GM19372 (cell line): Measurements from ENCODE around the gene CLSTN2.

Source experiments
- ATAC-seq: cut with Tn5 transposase; IDR thresholded peaks from one replicate; pipeline ENCODE4 v1.9.1; 2021; ENCODE audit warnings: mild to moderate bottlenecking, low read depth, moderate library complexity; ENCODE audit not compliant: unreplicated experiment

Gene CLSTN2

DNA sequence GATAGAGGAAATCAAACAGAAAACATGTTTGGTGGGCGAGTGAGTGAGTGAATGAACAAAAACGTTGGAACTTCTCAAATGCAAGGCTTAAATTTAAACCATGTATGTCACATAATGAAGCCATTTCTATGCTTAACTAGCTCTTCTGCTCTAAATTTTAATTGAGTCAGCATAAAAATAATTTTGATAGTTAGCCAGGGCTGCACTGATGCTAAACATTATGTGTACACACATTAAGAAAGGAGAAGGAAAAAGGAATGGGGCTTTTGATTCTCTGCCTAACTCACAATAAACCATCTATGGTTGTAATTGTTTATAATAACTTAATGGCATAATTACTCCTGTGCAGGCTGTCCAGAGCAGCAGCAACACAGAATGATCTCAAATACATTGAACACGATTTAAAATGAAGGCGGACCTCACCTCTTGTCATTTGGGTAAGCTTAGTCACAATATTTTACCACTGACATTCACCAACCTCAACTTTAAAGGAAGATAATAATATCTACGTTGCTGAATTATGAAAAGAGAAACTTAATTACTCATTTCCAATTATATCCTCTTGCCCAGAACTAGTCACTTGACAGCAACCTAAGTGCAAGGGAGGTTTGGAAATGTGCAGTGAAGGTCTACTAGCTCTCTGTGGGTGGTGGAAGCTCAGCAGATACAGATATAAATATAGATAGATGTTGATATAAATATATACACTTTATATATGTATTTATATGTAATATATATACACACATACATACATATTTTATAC lies 424.4 kb downstream of the CLSTN2 start:
- ATAC-seq: no peak

DNA sequence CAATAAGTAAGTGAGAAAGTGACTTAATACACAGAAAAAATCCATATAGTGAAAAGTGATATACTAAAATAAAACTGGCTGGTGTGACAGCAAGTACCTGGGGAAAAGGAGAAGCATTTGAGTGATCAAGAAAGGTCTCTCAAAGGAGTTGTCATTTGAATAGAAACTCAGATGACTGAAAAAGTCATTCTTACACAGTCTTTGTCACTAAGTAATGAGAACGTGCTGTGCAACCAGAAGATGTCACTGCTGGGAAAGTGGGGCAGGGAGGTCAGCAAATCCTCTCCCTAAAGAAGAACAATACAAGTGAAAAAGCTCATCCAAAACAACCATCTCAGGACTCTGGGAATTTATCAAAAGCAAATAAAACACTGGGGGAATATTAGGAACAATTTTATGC lies 425.3 kb downstream of the CLSTN2 start:
- ATAC-seq: no peak

DNA sequence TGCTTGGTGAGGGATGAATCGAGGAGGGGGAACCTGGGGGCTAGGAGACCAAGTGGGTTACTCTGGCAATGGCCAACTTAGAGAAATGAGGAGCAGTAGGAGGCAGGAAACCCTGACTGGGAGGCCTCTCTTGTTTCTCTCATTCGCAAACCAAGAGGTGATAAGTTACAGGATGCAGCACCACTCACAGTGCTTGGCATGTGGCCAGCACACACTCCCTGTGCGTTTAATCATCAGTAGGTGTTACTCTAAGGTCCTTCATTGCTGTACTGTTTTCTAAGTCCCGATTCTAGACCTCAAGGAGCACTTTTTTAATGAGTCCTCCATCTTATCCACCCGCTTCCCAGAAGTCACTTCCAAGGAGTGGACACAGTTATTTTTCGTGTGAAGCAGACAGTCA lies 428.8 kb downstream of the CLSTN2 start:
- no peak for ATAC-seq

DNA sequence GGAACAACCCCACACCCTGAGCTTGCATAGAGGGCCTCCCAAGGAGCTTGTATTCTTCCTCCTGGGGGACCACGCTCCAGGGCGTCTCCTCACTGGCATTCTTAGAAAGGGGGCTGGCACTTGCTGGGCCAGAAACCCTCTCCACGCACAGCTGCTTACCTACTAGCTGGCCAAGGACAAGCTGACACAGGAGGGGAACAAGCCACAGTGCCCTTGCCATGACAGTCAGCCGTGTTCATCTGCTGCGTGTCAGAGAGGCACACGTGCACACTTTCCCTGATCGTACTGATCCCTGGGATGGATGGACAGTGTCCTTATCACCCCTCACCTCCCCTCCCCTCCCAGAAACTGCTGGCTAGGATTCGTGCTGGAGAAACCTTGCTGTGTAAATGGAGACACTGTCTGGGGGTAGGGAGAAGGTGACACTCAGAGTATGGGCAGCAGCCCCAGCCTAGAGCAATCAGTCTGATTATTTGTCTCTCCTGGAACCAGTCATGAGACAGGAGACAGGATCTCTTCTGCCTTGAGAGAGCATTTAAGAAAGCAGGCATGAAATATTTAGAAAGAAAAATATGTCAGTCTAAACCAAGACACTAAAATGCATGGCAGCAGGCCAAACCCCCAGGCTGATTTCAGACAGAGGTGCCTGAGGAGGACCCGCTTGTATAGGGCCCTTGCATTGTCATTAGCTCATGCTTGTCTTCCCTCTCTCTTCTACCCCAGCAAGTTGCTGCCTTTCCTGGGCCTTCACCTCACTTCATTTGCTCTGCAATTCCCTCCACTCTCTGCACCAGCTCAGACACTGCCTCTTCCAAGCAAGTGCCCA lies 431.1 kb downstream of the CLSTN2 start:
- no peak for ATAC-seq

DNA sequence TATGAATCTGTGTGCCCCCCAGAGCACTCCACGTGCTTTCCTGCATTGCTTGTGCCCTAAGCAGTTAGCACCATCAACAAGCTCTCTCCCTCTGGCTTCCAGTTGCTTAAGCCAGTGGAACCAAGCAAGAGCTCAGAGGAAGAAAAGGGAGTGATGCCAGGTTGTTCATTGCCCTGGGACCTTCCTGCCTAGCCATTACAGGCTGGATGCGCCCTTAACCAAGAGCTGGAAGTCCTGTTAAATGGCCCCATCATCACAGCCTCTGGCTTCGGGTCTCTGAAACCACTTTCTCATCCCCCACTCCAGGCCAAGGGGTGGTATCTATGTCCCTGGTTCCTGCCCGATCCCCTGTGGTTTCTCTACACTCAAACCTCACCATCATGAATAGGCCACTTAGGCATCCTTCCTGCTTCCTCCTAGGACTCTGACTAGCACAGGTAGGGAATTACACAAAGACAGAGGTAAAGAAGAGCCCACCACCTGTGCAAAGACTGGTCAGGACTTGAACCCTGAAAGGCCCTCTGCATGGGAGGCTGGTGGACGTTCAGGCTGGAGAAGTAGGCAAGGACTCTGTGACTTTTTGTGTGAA lies 433.3 kb downstream of the CLSTN2 start:
- no peak for ATAC-seq

DNA sequence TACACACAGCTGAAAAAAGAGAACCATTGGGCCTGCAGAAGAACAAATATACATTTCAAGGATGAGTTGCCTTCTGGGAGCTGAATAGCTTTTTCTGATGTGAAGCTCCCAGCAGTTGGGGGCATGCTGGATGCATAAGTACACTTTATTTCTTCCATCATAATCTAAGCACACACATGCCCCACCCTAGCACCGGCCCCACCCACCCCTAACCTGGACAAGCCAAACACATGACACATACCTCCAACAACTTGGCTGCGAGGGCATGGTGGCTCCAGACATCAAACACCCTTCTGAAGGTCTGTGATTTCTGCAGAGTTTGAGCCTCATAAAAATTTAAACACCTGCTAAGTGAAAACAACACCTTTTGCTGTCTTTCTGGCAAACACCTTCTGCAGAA lies 435.7 kb downstream of the CLSTN2 start:
- ATAC-seq: no peak

DNA sequence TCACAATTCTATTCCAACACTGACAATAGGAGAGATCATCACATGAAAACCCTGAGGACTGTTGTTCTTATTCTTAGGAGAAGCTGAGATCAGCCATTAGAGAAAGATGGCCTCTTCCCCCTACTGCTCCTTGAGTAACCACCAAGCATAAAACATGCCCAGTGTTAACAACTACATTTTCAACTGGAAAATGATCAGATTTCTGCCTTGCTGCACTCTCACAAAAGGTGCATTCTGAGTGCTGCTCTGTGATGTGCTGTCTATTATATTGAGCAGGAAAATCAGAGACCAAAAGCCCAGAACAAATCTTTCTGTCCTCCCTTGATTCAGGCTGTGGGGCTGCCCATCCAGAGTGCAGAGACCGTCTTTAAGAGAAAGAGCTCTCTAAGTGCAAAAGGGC lies 438.2 kb downstream of the CLSTN2 start:
- no peak for ATAC-seq

DNA sequence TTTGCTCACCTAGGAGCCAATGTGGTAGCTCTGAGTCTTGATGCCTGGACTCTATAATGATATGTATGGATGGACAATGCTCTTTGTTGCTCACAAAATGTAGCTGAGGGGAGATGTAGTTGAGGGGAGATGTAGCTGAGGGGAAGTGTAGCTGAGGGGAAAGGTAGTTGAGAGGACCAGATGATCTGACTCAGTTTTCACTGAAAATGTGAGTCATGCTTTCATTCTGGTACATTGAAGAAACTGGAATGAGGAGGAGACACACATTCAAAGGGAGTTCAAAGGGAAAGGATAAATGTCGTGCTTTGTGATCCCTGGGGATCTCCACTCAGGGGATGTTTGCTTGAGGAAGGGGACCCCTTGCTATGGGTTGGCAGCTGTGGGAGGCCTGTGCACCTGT lies 440.0 kb downstream of the CLSTN2 start:
- no peak for ATAC-seq

DNA sequence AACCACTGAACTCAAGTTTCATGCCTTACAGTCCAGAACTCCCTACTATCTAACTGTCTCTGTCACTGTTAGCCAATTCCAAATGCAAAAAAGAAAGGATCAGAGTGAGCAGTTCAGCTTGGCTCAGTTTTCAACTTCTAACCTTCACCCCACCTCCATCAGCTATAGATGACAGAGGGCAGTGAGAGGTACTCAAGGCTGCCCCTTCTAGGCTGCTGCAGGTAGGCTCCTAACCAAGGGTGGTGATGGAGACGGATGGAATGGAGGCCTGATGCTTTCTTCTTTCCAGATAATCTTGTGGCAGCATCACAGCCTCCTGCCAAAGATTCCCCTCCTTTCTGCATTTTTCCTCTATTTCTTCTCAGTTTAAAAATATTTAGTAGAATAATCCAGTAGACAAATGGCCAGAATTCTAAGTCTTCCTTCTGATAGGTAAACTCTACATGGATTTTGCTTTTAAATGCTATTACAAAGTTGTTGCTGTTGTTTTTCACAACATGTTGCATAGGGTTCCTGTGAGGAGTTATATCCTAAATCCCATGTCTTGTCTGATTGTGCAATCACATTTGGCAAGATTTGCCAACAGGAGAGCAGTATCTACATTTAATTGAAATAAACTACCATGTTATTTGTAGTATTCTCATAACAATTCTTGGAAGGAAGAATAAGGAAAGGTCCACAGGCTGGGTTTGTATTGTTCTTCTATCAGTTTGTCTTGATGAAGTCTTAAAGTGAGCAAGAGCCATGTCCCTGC lies 441.3 kb downstream of the CLSTN2 start:
- no peak for ATAC-seq

DNA sequence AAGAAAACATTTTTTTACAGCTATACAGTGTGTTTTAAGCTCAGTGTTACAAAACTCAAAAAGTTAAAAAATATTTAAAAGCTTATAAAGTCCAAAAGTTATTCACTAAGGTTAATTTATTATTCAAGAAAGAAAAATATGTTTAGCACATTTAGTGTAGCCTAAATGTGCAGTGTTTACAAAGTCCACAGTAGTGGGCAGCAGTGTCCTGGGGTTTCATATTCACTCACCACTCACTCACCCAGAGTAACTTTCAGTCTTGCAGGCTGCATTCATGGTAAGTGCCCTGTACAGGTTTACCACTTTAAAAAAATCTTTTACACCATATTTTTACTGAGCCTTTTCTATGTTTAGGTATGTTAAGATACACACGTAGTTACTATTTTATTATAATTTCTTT lies 442.7 kb downstream of the CLSTN2 start:
- no peak for ATAC-seq

DNA sequence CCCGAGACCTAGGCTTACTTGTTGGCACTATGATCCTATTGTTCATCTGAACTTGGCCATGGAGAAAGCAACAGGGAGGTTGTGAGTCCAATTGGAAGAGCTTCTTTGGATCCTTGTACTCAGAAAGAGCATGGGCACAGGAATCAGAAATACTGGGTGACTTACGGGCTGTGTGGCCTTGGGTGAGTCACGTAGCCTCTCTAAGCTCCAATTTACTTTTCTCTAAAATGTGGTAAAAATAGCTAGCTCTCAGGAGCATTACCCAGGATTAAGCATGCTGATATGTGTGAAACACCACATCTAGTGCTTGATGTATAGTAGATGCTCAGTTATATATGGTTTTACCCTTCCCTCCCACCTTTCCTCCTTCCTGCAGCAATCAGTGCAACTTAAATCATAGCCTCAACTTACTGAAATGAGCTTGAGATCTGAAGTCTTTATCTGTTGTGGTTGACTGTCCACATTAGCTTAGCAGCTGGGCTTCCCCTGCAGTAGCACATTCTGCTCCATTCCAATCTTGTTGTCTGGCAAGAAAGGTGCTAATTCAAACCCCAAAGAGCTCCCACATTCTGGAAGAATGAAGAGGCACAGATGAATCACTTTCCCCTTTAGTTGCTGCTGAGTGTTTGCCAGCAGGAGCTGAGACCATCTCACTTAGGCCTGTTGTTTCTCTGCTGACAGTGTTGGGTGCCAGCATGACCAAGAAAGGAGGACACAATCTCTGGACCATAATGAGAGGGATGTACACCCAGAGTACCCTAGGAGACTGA lies 443.8 kb downstream of the CLSTN2 start:
- no peak for ATAC-seq

DNA sequence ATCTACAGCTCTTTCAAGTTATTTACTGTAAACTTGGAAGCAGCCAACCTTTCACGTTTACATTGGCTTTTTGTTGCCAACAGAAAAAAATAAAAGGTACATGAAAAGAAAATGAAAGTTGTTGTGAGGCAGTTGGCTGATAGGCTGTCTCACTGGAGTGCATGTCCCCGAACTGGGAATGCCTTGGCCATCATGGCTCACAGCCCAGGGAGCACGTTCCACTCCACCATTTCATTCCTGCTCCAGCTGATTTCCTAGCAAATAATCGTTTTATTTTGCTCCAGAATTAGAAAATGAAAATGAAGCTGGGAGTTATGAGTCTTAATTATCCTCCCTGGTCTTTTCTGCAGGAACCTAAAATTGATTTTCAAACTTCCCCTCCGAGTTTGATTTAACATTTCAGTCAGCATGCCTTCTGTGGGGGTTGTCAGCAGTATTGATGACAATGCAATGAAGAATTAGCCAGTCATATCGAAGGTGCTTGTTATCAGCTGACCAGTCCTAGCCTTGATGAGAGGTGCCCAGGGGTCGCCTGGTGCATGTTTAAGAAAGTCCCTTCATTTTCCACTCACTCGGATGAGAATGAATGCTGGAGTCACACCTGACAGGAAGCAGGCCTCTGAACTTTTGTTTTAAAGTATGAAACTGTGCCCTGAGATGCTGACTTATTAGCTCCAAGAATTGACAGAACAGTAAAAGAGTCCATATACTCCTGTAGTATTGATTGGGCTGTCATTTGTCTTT lies 449.2 kb downstream of the CLSTN2 start:
- no peak for ATAC-seq

DNA sequence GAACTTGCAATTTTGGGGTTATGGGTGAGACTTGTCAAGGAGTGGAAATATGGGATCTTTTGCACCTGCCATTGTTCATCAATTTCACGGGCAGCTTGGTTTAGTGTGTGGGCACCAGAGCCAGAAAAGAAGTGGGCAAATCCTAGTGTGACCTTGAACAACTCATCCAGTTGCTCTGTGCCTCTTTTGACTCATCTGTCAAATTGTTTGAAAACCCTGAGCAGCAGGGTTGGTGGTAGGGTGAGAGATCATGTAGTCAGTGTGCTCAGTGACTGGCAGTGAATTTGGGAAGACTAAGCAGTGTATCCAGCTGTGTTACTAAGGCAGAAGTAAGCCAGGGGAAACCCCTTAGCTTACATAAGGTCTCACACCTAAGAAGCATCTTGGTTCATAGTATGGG lies 449.9 kb downstream of the CLSTN2 start:
- no peak for ATAC-seq

DNA sequence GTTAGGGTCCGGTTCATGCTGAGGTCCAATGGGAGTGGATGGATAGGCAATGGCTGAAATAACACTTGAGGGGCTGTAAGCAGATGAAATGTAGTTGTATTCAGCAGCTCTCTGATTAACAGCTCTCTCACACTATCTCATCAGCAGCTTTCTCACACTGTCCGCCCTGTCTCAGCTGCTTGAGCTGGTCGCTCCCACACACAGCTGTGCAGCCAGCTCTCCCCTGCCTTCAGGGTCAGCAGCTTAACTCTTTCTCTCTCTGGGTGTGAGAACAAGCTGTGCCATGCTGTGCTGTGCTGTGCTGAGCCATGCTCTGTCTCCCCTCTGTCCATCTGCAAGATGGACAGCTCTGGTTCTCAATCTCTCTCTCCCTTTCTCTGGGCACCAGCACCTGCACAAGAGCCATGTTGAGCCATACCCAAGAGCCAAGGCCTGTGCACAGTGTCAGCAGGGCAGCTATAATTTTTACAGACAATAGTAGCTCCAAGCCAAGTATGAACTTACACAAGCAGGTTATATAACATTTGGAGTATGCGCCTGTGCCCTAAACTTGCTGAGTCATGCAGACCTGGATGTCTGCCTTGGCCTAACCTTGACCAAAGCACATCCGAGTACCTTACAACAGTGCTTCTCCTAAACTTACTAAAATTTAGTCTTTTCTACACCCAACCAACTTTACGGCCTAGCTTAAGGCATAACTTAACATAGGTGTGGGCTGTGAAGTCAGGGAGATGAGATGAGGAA lies 451.5 kb downstream of the CLSTN2 start:
- ATAC-seq: no peak

DNA sequence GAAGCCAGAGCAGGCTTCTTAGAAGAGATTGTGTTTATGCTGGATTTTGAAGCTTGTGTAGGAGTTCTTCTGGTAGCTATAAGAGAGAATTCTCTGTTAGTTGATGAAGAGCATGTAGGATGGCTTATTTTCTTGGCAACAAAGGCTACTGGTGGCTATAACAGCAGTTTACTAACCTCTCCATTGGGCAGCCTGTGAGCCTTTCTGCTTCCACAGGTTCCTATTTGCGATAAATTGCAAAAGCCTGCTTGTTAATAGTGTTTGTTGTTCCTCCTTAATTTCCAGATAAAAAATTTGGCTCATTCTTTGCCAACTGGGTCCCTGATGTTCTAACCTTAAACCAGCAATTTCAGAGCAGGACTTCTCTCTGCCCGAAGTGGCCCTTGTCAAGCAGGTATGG lies 452.3 kb downstream of the CLSTN2 start:
- ATAC-seq: no peak

DNA sequence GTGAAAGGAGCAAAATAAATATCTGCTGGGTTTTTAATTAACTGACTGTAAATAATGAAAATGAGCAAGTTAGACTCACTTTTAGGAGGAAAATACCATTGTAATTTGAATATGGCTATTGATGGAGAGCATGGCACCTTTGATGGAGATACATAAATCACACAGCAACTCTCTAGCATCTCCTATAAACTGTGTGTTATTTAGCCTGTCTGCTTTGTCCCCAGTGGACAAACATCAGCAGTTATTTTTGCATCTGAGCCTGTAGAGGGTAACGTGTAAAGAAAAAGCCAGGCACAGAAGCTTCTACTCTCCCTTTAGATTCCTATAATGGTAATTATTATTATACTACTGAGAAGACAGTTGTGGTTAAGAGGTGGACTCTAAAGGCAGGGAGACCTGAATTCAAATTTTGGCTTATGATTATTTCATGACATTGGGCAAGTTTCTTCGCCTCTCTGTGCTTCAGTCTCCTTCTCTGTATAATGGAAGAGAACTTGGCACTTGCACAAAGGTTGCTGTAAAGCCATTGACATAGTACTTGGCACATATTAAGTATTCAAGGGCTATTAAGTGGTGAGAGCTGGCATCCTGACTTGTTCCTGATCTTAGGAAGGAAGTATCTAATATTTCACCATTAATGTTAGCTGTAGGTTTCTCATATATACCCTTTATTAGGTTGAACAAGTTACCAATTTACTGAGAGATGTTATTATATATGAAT lies 453.4 kb downstream of the CLSTN2 start:
- ATAC-seq: no peak

DNA sequence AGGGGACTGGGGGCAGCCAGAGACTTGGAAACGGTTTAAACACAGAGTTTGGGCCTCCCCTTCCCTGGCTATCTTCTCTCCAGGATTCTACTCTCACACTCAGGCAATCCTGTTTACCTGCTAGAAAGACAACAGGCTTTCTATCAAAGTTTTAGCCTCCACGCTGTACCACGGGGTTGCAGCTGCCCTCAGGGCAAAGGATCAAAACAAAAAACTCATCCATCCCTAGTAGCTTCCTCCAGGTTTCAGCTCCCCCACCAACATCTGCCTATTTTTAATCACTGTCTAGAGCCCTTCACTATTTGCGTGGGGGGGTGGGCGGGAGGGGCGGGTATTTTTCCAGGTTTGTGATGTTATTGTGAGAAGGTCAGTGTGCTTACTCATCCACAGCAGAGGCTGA lies 456.1 kb downstream of the CLSTN2 start:
- ATAC-seq: no peak

DNA sequence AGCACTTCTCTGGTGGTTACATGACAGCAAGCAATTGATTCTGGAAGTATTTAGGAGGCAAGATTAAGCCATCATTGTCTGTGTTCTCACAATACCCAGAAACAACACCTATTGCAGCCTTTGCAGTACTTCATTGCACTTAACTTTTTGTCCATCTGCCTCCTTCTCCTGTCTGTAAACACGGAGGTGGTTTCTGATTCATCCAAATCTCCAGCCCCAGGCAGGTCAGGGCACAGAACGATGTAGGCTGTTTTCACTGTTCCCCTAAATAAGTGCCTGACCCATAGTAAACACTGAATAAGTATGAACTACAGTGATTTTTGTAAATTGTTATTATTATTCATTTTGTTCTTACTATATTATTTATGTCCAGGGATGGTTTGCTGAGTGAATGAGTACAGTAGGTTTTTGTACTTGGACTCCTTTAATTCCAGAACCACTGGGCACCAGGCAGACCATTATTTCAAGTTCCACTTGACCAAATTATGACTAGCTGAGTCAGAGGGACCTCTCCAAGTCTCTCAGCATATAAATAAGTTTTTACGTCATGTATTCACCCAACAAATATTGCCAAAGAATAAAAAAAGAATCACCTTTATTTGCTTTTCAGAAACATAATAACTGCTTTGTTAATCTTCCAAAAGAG lies 459.6 kb downstream of the CLSTN2 start:
- ATAC-seq: no peak
